Measurements from ENCODE around the gene ZNRF2.
A peak's percentile ranks its signal among the peaks of the same experiment; 100 is the strongest.

Gene ZNRF2

GRCh38 chr7:30301751-30302150 lies 17.4 kb downstream of the ZNRF2 start:
- ATAC-seq (ENCODE audit: low read depth), result peak; percentile 99
- peaks cover 23% of the 10 kb centered on the region for H3K4me1 ChIP-seq (ENCODE audit: insufficient read depth, poor library complexity, severe bottlenecking)
- no peaks in the 10 kb centered on the region for H3K9me3 ChIP-seq (ENCODE audit: severe bottlenecking)
- TF ChIP-seq CTCF (IDR thresholded peaks at IDR 0.05; ENCODE audit: poor library complexity, severe bottlenecking), result no peak
- H3K27me3 ChIP-seq (ENCODE audit: insufficient read depth, poor library complexity, severe bottlenecking), result no peaks in the 10 kb centered on the region
- no peaks in the 10 kb centered on the region; the same call in 1 of the 2 replicates for H3K36me3 ChIP-seq (ENCODE audit: low read depth)
- peak; percentile 64 for DNase-seq (ENCODE audit: low spot score)
- H3K27ac ChIP-seq (ENCODE audit: poor library complexity, severe bottlenecking), result peak overlapping the region; percentile 19
- no peak overlapping the region for H3K4me3 ChIP-seq (ENCODE audit: severe bottlenecking)

DNA sequence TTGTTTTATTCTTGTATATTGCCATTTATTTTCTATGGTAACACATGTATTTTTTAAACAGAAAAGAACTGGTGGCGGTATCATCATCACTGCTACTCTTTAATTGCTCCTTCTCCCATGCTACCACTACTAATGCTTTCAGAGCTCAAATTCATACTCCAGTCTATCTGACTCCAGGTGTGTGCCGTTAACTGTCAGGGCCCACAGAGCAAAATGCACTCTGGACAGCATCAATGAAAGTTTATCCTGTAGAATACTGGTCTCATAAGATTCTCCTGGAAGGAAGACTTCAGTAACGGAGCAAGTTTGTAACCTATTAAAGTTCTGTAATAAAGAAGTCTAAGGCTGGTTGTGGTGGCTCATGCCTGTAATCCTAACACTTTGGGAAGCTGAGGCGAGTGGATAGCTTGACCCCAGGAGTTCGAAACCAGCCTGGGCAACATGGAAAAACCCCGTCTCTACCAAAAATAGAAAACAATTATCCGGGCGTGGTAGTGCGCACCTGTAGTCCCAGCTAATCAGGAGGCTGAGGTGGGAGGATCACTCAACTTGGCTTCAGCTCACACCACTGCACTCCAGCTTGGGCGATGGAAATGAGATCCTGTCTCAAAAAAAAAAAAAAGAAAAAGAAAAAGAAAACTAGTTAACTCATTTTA lies 18.4 kb downstream of the ZNRF2 start:
- ATAC-seq (ENCODE audit: low read depth), result no peak
- peaks cover 23% of the 10 kb centered on the region for H3K4me1 ChIP-seq (ENCODE audit: insufficient read depth, poor library complexity, severe bottlenecking)

GRCh38 chr7:30303312-30304039 lies 19.1 kb downstream of the ZNRF2 start:
- H3K27me3 ChIP-seq (ENCODE audit: insufficient read depth, poor library complexity, severe bottlenecking), result no peaks in the 10 kb centered on the region
- no peaks in the 10 kb centered on the region; the same call in 1 of the 2 replicates for H3K36me3 ChIP-seq (ENCODE audit: low read depth)
- no peak overlapping the region for H3K27ac ChIP-seq (ENCODE audit: poor library complexity, severe bottlenecking)
- TF ChIP-seq CTCF (IDR thresholded peaks at IDR 0.05; ENCODE audit: poor library complexity, severe bottlenecking), result no peak
- ATAC-seq (ENCODE audit: low read depth) (no peak), DNase-seq (ENCODE audit: low spot score) (no peak)
- H3K4me1 ChIP-seq (ENCODE audit: insufficient read depth, poor library complexity, severe bottlenecking), result peaks cover 29% of the 10 kb centered on the region
- no peaks in the 10 kb centered on the region for H3K9me3 ChIP-seq (ENCODE audit: severe bottlenecking)
- no peak overlapping the region for H3K4me3 ChIP-seq (ENCODE audit: severe bottlenecking)

More for the DNA sequence above, 18.4 kb downstream of the ZNRF2 start:
- Histone ChIP-seq H3K27me3 (ENCODE audit: insufficient read depth, poor library complexity, severe bottlenecking) (no peaks in the 10 kb centered on the region), H3K36me3 (ENCODE audit: low read depth) (no peaks in the 10 kb centered on the region; the same call in 1 of the 2 replicates), H3K27ac (ENCODE audit: poor library complexity, severe bottlenecking) (no peak overlapping the region), H3K9me3 (ENCODE audit: severe bottlenecking) (no peaks in the 10 kb centered on the region), H3K4me3 (ENCODE audit: severe bottlenecking) (no peak overlapping the region)
- no peak for TF ChIP-seq CTCF (IDR thresholded peaks at IDR 0.05; ENCODE audit: poor library complexity, severe bottlenecking)
- DNase-seq (ENCODE audit: low spot score), result no peak

- no peak overlapping the region for H3K4me3 ChIP-seq (ENCODE audit: severe bottlenecking)
- H3K4me1 ChIP-seq (ENCODE audit: insufficient read depth, poor library complexity, severe bottlenecking), result peaks cover 36% of the 10 kb centered on the region
- H3K9me3 ChIP-seq (ENCODE audit: severe bottlenecking), result no peaks in the 10 kb centered on the region
- H3K27ac ChIP-seq (ENCODE audit: poor library complexity, severe bottlenecking), result no peak overlapping the region
- no peaks in the 10 kb centered on the region for H3K27me3 ChIP-seq (ENCODE audit: insufficient read depth, poor library complexity, severe bottlenecking)
- ATAC-seq (ENCODE audit: low read depth) (no peak), DNase-seq (ENCODE audit: low spot score) (no peak)
- no peaks in the 10 kb centered on the region; the same call in 1 of the 2 replicates for H3K36me3 ChIP-seq (ENCODE audit: low read depth)
- TF ChIP-seq CTCF (IDR thresholded peaks at IDR 0.05; ENCODE audit: poor library complexity, severe bottlenecking), result no peak
These were observed 19.9 kb downstream of the ZNRF2 start for GRCh38 chr7:30304177-30304884.
